ENCODE results near the gene FBLIM1. TPM values are rescaled to one million over a fixed set of nuclear protein-coding genes. Genes with fewer than 3 reads are reported as not detected.

The FBLIM1 gene
- polyA plus RNA-seq, 3 donors = 41.7 to 55.0 (median 41.8) TPM

GRCh38 chr1:15765495-15766194, 7.0 kb downstream of the FBLIM1 start:
- DNase-seq (ENCODE audit: low read depth in 3 of 3, low spot score in 2 of 3) = no peak

- DNase-seq (ENCODE audit: low read depth in 3 of 3, low spot score in 2 of 3) = no peak
Observed at GRCh38 chr1:15767941-15768340, 9.3 kb downstream of the FBLIM1 start.

GRCh38 chr1:15768388-15768787, 9.8 kb downstream of the FBLIM1 start:
- DNase-seq (ENCODE audit: low read depth in 3 of 3, low spot score in 2 of 3) = no peak

GRCh38 chr1:15770313-15770962, 11.8 kb downstream of the FBLIM1 start:
- DNase-seq (ENCODE audit: low read depth in 3 of 3, low spot score in 2 of 3) = no peak

GRCh38 chr1:15771836-15772515, 13.4 kb downstream of the FBLIM1 start:
- no peak for DNase-seq (ENCODE audit: low read depth in 3 of 3, low spot score in 2 of 3)

GRCh38 chr1:15775706-15776105, 17.1 kb downstream of the FBLIM1 start:
- DNase-seq (ENCODE audit: low read depth in 3 of 3, low spot score in 2 of 3) = no peak

GRCh38 chr1:15777909-15778707, 19.5 kb downstream of the FBLIM1 start:
- DNase-seq (ENCODE audit: low read depth in 3 of 3, low spot score in 2 of 3) = no peak

GRCh38 chr1:15785683-15786082, 27.1 kb downstream of the FBLIM1 start:
- no peak for DNase-seq (ENCODE audit: low read depth in 3 of 3, low spot score in 2 of 3)

- DNase-seq (ENCODE audit: low read depth in 3 of 3, low spot score in 2 of 3) = no peak
Observed at GRCh38 chr1:15786581-15786980, 28.0 kb downstream of the FBLIM1 start.

- no peak for DNase-seq (ENCODE audit: low read depth in 3 of 3, low spot score in 2 of 3)
Observed at GRCh38 chr1:15788624-15789301, 30.2 kb downstream of the FBLIM1 start.

- DNase-seq (ENCODE audit: low read depth in 3 of 3, low spot score in 2 of 3) = no peak
Observed at GRCh38 chr1:15796086-15796462, 37.5 kb downstream of the FBLIM1 start.

- DNase-seq (ENCODE audit: low read depth in 3 of 3, low spot score in 2 of 3) = no peak
Observed at GRCh38 chr1:15797614-15798390, 39.2 kb downstream of the FBLIM1 start.

GRCh38 chr1:15799004-15799867, 40.6 kb downstream of the FBLIM1 start:
- no peak for DNase-seq (ENCODE audit: low read depth in 3 of 3, low spot score in 2 of 3)

- peak; percentile 48 to 72 (median 56) for DNase-seq (ENCODE audit: low read depth in 3 of 3, low spot score in 2 of 3)
Observed at GRCh38 chr1:15799928-15800835, 41.6 kb downstream of the FBLIM1 start.

GRCh38 chr1:15802234-15802965, 43.8 kb downstream of the FBLIM1 start:
- no peak for DNase-seq (ENCODE audit: low read depth in 3 of 3, low spot score in 2 of 3)

- no peak for DNase-seq (ENCODE audit: low read depth in 3 of 3, low spot score in 2 of 3)
Observed at GRCh38 chr1:15803380-15803779, 44.8 kb downstream of the FBLIM1 start.

GRCh38 chr1:15804060-15804459, 45.5 kb downstream of the FBLIM1 start:
- DNase-seq (ENCODE audit: low read depth in 3 of 3, low spot score in 2 of 3) = no peak

Measured in right renal cortex interstitium (tissue), 3 donors.